ENCODE measurements around the gene CDRT15. TPM values are rescaled to one million over a fixed set of nuclear protein-coding genes. Genes with fewer than 3 reads are reported as not detected.

Gene CDRT15
- total RNA-seq, 1 experiment from 2014 or later = not detected

DNA sequence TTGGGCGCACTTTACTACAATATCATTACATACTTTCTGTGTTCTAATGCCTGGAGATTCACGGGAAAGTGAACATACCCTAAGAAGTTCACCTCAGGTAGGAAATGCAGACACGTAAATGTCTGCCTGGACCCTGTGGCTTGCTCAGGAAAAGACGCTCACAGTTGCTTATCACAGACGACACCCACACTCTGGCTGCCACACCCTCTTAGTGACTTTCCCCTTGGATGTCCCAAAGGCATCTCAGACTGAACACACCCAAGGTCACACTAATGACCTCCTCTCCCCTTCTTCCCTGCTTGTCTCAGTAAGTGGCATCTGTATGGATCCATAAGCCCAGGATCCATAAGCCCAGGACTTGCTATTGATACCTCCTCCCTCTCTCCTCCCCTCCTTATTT lies 32.6 kb downstream of the CDRT15 start:
- H3K36me3 Mint-ChIP-seq (ENCODE audit: insufficient read depth in 1 of 3, low read depth in 3 of 3) = peaks cover 0 to 5% (median 4%) of the 10 kb centered on the region in 3 experiments; a peak in 6 of 7 replicates
- Histone ChIP-seq H3K79me2 (ENCODE audit: insufficient read depth, low read length) (no peaks in the 10 kb centered on the region), H3K4me2 (ENCODE audit: insufficient read depth, insufficient read length, low read length) (no peak overlapping the region), H2AFZ (ENCODE audit: low read length) (no peak overlapping the region), H4K91ac (ENCODE audit: insufficient read length, low read depth, low read length) (no peak overlapping the region), H2BK120ac (ENCODE audit: low read depth, low read length, poor library complexity, severe bottlenecking) (no peak overlapping the region), H3K4ac (ENCODE audit: low read depth, low read length) (no peak overlapping the region), H4K20me1 (ENCODE audit: control insufficient read depth, insufficient read depth, insufficient read length) (no peaks in the 10 kb centered on the region), H3K56ac (ENCODE audit: insufficient read length, low read depth, low read length) (no peak overlapping the region), H3T11ph (ENCODE audit: low read length) (no peak overlapping the region), H3K79me1 (ENCODE audit: insufficient read depth, low read depth, low read length, poor library complexity, severe bottlenecking) (no peaks in the 10 kb centered on the region), H4K8ac (replicated peaks; ENCODE audit: insufficient read length, low read depth, low read length) (no peak overlapping the region), H2BK12ac (ENCODE audit: insufficient read length, low read depth, low read length) (no peak overlapping the region), H3K23me2 (ENCODE audit: insufficient read length, low read depth, low read length, poor library complexity, severe bottlenecking) (no peaks in the 10 kb centered on the region), H3K14ac (ENCODE audit: insufficient read depth, low read length) (no peak overlapping the region), H3K27ac (ENCODE audit: insufficient read length, low read depth, low read length) (no peak overlapping the region), H2BK5ac (ENCODE audit: insufficient read length, low read length) (no peak overlapping the region), H4K5ac (ENCODE audit: insufficient read length, low read depth, low read length) (no peak overlapping the region), H3K4me1 (ENCODE audit: insufficient read depth, low read length) (no peaks in the 10 kb centered on the region), H2AK5ac (ENCODE audit: insufficient read length, low read length) (no peak overlapping the region), H3K9ac (ENCODE audit: extremely low read depth, insufficient read length, low read length) (no peak overlapping the region), H2BK15ac (ENCODE audit: low read depth, low read length) (no peak overlapping the region), H3K23ac (ENCODE audit: insufficient read length, low read depth, low read length) (no peak overlapping the region), H3K27me3 (ENCODE audit: insufficient read depth, low read length) (no peaks in the 10 kb centered on the region), H2BK20ac (ENCODE audit: low read depth, low read length, poor library complexity, severe bottlenecking) (no peak overlapping the region), H3K9me3 (ENCODE audit: control insufficient read depth, low read depth, low read length) (no peaks in the 10 kb centered on the region), H3K18ac (ENCODE audit: insufficient read length, low read depth, low read length) (no peak overlapping the region)
- TF ChIP-seq, protein P1, sequence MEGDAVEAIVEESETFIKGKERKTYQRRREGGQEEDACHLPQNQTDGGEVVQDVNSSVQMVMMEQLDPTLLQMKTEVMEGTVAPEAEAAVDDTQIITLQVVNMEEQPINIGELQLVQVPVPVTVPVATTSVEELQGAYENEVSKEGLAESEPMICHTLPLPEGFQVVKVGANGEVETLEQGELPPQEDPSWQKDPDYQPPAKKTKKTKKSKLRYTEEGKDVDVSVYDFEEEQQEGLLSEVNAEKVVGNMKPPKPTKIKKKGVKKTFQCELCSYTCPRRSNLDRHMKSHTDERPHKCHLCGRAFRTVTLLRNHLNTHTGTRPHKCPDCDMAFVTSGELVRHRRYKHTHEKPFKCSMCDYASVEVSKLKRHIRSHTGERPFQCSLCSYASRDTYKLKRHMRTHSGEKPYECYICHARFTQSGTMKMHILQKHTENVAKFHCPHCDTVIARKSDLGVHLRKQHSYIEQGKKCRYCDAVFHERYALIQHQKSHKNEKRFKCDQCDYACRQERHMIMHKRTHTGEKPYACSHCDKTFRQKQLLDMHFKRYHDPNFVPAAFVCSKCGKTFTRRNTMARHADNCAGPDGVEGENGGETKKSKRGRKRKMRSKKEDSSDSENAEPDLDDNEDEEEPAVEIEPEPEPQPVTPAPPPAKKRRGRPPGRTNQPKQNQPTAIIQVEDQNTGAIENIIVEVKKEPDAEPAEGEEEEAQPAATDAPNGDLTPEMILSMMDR (conservative IDR thresholded peaks at IDR 0.05) = no peak
- no peak for DNase-seq
- H3K4me3 Mint-ChIP-seq = no peak overlapping the region
- no peaks in the 10 kb centered on the region for H3K27me3 Mint-ChIP-seq (ENCODE audit: low read depth)
- H3K27ac Mint-ChIP-seq = peak overlapping the region in 2 of 3 experiments; percentile 82 to 85; a peak in 2 of 7 replicates
- no CpG with 5 or more reads among the region's 5 CpGs for WGBS (ENCODE audit: extremely low coverage, insufficient read length, low lambda C conversion rate)
- peaks cover 9 to 15% of the 10 kb centered on the region in 2 experiments for H3K4me1 Mint-ChIP-seq
- H3K9me3 Mint-ChIP-seq = no peaks in the 10 kb centered on the region; a peak in 1 of 5 replicates

Measured in H9 (cell line).